SHP77 (cell line): ENCODE measurements around the gene FOXI2.

Experiments
- DNase-seq, 2 experiments: peaks; one replicate each; lab custom pipeline; 2025; lab: John Stamatoyannopoulos, UW

FOXI2 gene

GRCh38 chr10:127736915-127737562 is at the start of gene FOXI2:
Gene FOXI2 (plus strand): TSS chr10:127737185. CDS start chr10:127737274, 89 bp downstream.
- DNase-seq, result no peak

GRCh38 chr10:127687548-127687947 is 49.4 kb upstream of the FOXI2 start:
- DNase-seq, result no peak

GRCh38 chr10:127690176-127690835 is 46.7 kb upstream of the FOXI2 start:
- DNase-seq, result no peak

GRCh38 chr10:127694580-127695193 is 42.3 kb upstream of the FOXI2 start:
- DNase-seq, result peak; percentile 50 to 54

GRCh38 chr10:127695431-127695830 is 41.6 kb upstream of the FOXI2 start:
- no peak for DNase-seq

DNA sequence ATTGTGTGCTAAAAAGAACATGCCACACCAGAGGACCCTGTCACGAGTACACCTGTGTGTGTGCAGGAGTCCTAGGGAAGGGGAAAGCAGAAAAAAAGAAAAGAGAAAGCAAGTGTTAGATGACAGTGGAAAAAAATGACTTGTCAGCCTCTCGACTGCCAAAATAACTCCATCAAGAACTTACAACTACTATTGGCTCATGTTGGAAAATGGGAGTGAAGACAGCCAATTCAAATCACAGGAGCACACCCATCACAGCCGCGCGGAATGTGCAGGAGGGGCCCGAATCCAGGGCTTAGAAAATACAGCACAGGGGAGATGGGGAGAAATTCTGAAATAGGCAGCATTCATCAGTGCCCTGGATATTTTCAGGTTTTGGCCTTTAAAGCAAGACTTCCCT is 38.1 kb upstream of the FOXI2 start:
- no peak for DNase-seq

GRCh38 chr10:127699311-127699710 is 37.7 kb upstream of the FOXI2 start:
- DNase-seq, result no peak

GRCh38 chr10:127702271-127702670 is 34.7 kb upstream of the FOXI2 start:
- DNase-seq, result no peak

DNA sequence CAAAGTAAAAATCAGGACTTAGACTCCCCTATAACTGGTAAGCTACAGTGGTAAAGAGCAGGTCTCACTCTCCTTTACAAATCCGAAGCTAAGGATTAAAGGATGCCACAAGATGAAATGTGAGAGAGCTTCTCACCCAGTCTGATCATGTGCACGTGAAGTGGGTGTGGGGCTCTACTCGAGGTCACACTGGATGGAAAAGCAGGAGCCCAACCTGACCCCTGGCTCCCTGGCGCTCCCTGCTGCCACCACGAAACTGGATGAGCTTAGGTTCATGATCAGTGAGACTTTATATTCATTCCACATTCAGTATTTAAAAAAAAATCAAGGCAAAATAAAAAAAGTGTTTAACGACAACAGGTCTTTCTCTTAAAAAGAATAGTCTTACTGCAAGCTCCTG is 21.7 kb upstream of the FOXI2 start:
- DNase-seq, result no peak

GRCh38 chr10:127715782-127716378 is 21.1 kb upstream of the FOXI2 start:
- DNase-seq, result peak in 1 of 2 experiments; percentile 24

GRCh38 chr10:127720142-127720541 is 16.8 kb upstream of the FOXI2 start:
- no peak for DNase-seq

GRCh38 chr10:127720903-127721302 is 16.1 kb upstream of the FOXI2 start:
- DNase-seq, result no peak

- DNase-seq, result no peak
Observed at GRCh38 chr10:127734753-127735152, 2.2 kb upstream of the FOXI2 start.

DNA sequence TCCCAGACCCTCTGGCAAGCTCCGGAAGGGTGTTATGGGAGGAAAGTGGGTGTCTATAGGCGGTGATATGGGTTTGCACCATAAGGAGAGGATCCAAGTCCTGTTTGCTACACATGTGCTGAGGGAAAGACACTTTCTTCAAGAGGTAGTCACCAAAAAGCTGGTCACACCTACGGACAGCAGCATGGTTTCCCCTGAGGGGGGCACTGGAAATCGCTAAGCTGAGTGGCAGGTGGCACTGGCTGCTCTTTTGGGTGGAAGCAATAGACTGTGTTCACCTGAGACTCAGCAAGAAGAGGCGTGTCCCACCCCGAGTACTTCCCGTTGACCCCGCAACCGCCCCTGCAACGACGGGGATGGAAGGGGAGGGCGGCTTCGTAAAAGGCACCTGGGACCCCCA is 1.8 kb upstream of the FOXI2 start:
- DNase-seq, result no peak

DNA sequence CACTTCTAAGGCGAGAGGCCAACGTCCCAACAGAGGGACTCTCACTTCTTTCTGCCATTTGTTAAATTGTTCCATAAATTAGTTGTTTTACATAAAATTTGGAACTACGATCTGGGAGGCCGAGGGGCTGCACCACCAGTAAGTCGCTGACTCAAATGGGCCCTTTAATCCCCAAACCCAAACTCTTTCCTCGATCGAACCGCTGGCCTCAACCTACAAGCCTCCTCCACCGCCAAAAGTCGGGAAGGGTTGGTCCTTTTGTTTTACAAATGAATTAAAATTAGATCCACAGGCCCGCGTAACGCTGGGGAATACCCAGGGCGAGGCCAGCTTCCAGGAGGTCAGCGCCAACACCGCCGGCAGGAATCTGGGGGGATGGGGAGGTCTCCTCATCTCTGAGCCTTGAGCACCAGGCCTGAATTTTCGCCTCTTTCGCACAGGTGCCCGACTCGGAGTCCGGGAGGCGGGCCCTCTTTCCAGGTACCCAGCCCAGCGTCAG is 1.2 kb upstream of the FOXI2 start:
- no peak for DNase-seq

DNA sequence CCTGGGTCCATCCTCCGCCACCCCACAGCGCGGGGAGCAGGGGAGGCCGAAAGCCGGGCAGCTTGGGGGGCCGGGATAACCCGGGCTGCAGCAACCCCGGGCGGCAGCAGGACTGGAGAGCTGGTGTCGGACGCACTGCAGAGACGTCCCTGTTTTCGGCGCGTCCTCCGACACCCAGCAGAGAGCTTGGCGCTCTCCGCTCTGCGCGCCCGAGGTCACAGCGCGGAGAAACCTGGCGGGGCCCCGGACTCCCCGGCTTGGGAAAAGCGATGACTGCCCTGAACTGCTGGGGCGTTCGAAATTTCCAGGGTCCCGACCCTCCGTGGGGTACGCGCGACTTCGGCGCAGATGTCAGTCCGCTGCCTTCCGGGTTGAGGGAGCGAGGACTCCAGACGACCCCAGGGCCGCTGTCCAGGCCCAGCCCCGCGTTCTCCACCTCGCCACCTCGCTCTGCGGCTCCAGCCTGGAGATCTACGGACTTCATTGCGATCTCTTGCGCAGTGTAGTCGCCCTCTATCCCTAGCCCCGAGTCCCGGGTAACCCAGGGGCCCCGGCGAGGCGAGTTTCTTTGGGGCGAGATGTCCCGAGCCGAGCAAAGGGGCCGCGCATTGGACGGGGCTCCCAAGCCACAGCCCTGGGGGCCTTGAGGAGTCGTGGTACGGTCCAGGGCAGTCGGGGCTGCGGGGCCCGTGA is 617 bp upstream of the FOXI2 start:
- DNase-seq, result no peak

DNA sequence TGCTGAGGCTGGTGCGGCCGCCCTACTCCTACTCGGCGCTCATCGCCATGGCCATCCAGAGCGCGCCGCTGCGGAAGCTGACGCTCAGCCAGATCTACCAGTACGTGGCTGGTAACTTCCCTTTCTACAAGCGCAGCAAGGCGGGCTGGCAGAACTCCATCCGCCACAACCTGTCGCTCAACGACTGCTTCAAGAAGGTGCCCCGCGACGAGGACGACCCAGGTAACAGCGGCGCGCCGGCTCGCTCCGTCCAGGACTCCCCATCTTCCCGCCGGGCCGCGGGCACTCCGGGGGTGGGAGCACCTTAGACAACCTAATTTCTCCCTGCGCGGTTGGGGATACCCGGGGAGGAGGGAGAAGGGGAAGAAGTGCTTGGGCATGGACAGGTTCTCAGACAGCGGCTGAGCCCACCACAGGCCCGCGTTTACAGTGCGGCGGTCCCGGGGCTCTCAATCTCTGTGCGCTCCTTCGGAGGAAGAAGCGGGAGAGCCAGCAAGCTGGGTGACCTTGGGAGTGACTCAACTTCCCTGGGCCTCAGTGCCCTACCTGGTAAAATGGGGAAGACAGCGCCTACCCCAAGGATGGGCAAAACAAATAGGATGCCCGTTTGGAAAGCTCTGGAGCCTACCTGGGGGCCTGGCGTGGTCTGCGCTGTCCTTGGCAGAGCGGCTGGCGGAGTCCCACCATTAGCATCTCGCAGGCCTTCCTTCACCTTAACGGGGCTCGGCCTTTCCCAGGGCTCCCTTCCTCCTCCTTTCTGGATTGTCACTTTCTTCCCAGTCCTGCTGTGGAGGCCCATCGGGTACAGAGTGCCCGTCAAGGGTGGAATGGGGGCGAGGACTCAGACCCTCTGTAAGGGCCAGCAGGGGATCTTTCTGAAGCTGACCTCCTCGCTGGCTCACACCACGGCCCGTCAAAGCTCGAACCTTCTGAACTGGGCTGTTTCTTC is 852 bp downstream of the FOXI2 start:
- no peak for DNase-seq

DNA sequence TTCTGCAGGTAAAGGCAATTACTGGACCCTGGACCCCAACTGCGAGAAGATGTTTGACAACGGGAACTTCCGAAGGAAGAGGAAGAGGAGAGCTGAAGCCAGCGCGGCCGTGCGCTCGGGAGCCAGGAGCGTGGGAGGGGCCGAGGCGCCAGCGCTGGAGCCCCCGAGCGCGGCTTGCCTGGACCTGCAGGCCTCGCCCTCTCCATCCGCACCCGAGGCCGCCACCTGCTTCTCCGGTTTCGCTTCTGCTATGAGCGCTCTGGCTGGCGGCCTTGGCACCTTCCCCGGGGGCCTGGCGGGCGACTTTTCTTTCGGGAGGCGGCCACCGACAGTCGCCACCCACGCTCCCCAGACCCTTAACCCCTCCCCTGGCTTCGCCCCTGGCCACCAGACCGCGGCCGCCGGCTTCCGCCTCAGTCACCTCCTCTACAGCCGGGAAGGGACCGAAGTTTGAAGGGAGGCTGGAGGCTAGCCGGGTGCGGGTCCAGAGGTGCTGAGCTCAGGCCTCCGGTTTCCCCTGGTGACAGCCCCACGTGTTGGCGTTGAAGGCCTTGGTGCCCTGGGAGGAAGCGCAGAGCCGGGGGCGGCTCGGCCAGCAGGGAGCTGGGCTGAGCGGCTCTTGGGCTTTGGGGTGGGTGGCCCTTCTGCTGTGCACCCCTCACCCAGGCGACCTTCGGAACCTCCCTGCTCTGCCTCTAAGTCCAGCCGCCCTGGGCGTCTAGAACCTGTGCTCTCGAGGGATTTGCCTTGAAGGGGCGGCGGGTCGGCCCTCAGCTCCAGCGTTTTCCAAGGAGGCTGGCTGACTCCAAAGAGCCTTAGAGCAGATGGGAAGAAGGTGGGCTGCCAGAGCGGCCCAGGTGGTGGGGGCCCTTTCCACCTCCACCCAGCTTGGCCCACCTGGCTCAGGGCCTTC is 1.8 kb downstream of the FOXI2 start:
- DNase-seq, result no peak

DNA sequence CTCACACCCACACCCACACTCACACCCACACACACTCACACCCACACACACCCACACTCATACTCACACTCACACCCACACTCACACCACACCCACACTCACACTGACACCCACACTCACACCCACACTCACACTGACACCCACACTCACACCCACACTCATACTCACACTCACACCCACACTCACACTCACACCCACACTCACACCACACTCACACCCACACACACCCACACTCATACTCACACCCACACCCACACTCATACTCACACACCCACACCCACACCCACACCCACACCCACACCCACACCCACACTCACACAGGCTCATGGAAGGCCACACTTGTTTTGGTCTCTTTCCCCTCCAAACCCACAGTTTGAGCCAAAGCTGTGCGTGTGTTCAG is 2.9 kb downstream of the FOXI2 start:
- DNase-seq, result no peak

DNA sequence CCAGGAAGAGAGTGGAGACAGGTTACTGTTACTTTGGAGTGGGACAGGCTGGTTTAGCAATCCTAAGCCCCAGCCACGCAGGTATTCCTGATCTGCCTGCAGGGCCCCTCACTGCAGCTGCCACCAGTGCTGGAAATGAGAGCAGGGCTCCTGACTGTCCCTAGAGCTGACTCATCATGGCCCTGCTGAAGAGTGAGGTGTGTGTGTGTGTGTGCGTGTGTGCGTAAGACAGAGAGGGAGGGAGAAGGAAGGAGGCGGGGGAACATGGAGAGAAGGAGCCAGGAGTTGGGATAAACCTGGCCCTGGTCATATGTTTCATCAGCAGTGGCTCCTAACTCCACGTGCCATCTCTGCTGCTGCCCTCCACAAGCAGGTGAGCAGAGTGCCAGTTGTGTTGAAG is 3.6 kb downstream of the FOXI2 start:
- no peak for DNase-seq
